ENCODE data around the gene HK2.

HK2 gene

GRCh38 chr2:74935975-74936391 lies 102.1 kb downstream of the HK2 start:
- TF ChIP-seq, protein P1, sequence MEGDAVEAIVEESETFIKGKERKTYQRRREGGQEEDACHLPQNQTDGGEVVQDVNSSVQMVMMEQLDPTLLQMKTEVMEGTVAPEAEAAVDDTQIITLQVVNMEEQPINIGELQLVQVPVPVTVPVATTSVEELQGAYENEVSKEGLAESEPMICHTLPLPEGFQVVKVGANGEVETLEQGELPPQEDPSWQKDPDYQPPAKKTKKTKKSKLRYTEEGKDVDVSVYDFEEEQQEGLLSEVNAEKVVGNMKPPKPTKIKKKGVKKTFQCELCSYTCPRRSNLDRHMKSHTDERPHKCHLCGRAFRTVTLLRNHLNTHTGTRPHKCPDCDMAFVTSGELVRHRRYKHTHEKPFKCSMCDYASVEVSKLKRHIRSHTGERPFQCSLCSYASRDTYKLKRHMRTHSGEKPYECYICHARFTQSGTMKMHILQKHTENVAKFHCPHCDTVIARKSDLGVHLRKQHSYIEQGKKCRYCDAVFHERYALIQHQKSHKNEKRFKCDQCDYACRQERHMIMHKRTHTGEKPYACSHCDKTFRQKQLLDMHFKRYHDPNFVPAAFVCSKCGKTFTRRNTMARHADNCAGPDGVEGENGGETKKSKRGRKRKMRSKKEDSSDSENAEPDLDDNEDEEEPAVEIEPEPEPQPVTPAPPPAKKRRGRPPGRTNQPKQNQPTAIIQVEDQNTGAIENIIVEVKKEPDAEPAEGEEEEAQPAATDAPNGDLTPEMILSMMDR (IDR thresholded peaks at IDR 0.05; ENCODE audit: extremely low read depth, missing control alignments) = no peak
- DNase-seq (ENCODE audit: low spot score) = no peak

- TF ChIP-seq, protein P1 (IDR thresholded peaks at IDR 0.05; ENCODE audit: extremely low read depth, missing control alignments) = no peak
- no peak for DNase-seq (ENCODE audit: low spot score)
These were observed 103.4 kb downstream of the HK2 start for GRCh38 chr2:74937221-74937880.

DNA sequence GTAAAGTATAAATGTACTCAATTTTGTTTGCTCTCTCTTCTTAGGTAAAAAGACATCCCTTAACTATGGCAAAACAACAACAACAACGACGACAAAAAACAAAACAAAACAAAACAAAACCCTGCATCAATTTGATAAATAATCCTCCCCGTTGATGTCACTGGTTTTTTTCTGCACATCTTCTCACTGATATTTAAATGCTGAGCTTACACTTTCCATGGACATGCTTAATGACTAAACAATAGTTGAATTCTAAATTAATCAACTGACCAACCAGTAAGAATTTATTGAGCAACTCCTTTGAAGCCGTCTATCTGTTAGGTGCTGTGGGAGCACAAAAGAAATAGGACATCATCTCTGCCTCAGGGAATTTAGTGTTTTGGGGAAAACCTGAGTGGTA lies 104.3 kb downstream of the HK2 start:
- TF ChIP-seq, protein P1 (IDR thresholded peaks at IDR 0.05; ENCODE audit: extremely low read depth, missing control alignments) = no peak
- DNase-seq (ENCODE audit: low spot score) = no peak

GRCh38 chr2:74939919-74940812 lies 106.2 kb downstream of the HK2 start:
- TF ChIP-seq, protein P1 (IDR thresholded peaks at IDR 0.05; ENCODE audit: extremely low read depth, missing control alignments) = no peak
- DNase-seq (ENCODE audit: low spot score) = no peak

DNA sequence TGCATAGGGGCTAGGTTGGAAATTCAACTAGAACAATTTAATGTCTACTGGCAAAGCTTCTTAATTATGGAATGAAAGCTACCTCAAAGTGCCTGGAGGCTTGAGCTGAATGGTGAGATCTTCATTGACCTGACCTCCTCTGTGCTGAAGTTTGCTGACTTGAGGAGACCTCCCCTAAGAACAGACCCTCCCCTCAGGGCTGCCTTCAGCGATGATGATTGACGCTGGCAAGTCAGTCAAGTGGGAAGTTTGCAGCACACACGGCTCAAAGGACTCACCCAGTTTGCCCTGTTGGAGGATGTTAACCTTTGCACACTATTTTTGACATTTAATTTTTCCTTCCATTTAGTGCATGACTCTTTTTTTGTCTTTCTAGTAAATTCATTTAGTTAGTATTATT lies 107.4 kb downstream of the HK2 start:
- TF ChIP-seq, protein P1 (IDR thresholded peaks at IDR 0.05; ENCODE audit: extremely low read depth, missing control alignments) = no peak
- DNase-seq (ENCODE audit: low spot score) = no peak

DNA sequence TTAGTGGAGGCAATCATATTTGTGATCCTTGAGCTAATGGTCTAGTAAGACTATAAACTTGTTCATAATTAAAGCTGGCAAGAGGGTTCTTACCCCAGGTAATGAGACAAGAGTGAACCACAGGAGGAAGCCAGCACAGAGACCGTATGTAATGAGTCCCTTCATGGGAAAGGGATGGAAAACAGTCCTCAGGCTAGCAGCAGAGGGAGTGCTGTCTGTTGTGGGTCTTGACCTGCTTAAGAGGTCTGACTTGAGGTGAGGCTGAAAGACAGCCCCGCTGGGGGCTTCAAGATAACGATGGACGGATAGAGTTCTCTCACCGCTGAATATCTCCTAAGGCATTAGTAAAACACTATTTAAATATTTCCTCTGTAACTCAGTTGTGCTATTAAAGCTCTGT lies 108.3 kb downstream of the HK2 start:
- DNase-seq (ENCODE audit: low spot score) = no peak
- TF ChIP-seq, protein P1 (IDR thresholded peaks at IDR 0.05; ENCODE audit: extremely low read depth, missing control alignments) = no peak

Measured in GM20000 (cell line).